IMR-90 (cell line): ENCODE data around the gene PLD6. TPM values are rescaled to one million over a fixed set of nuclear protein-coding genes. Genes with fewer than 3 reads are reported as not detected.
A peak's percentile ranks its signal among the peaks of the same experiment; 100 is the strongest.

ENCODE experiments used
- ATAC-seq: fragments of 200-7000 bp; cut with Tn5 transposase; 2 replicates; pipeline ENCODE4 v1.9.1; 2020; ENCODE audit warnings: low read depth, mild to moderate bottlenecking, moderate library complexity
- BruUV-seq: library from RNA; stranded (reverse); fragments of 400-500 nt; replicated peaks from 2 replicates; lab custom pipeline; 2021; lab: Mats Ljungman, UMichigan
- CTCF ChIA-PET: fragments of 300-600 bp; formaldehyde crosslinking; extraction: SDS; loops from one replicate; lab custom pipeline; 2021; ENCODE audit warnings: antibody characterized with exemption; lab: Yijun Ruan, JAX
- POLR2A ChIA-PET: fragments of 300-600 bp; sonication (Branson Sonifier 250); formaldehyde crosslinking; loops from one replicate; lab custom pipeline; 2022; ENCODE audit warnings: antibody characterized with exemption; ENCODE audit not compliant: unreplicated experiment; lab: Charles Lee
- DNase-seq: peaks from one replicate; pipeline ENCODE4 v3.0.0; 2013
- H2AFZ ChIP-seq: replicated peaks from 2 replicates; pipeline ENCODE3; 2013; ENCODE audit warnings: low read length, mild to moderate bottlenecking; ENCODE audit not compliant: poor library complexity
- H2AK5ac ChIP-seq: 2 replicates; pipeline ENCODE4 v1.6.1; 2013; ENCODE audit warnings: low read depth, low read length, inconsistent platforms
- H2AK9ac ChIP-seq: replicated peaks from 2 replicates; pipeline ENCODE3; 2013; ENCODE audit warnings: mild to moderate bottlenecking, low read depth, low read length, moderate library complexity; ENCODE audit not compliant: poor library complexity
- H2BK120ac ChIP-seq: 2 replicates; pipeline ENCODE4 v1.6.1; 2013; ENCODE audit warnings: low read depth, low read length, inconsistent platforms
- H2BK15ac ChIP-seq: 3 replicates; pipeline ENCODE4 v1.6.1; 2013; ENCODE audit warnings: low read depth, low read length, inconsistent platforms
- H2BK20ac ChIP-seq: 2 replicates; pipeline ENCODE4 v1.6.1; 2013; ENCODE audit warnings: low read depth, mild to moderate bottlenecking, inconsistent platforms, low read length, moderate library complexity
- H2BK5ac ChIP-seq: 2 replicates; pipeline ENCODE4 v1.6.1; 2013; ENCODE audit warnings: mild to moderate bottlenecking, low read depth, low read length, inconsistent platforms; ENCODE audit not compliant: poor library complexity, severe bottlenecking
- H3K14ac ChIP-seq: replicated peaks from 2 replicates; pipeline ENCODE4 v1.6.1; 2013; ENCODE audit warnings: low read depth, low read length, inconsistent platforms
- H3K18ac ChIP-seq: 2 replicates; pipeline ENCODE4 v1.6.1; 2013; ENCODE audit warnings: low read depth, low read length, control low read depth
- H3K23ac ChIP-seq: 2 replicates; pipeline ENCODE4 v1.6.1; 2013; ENCODE audit warnings: low read depth, low read length, inconsistent platforms
- H3K27ac ChIP-seq: 2 replicates; pipeline ENCODE4 v1.5.1; 2013; ENCODE audit warnings: mild to moderate bottlenecking, control low read depth, low read length; ENCODE audit not compliant: insufficient read depth
- H3K27me3 ChIP-seq: 2 replicates; pipeline ENCODE4 v1.6.1; 2013; ENCODE audit warnings: low read length; ENCODE audit not compliant: control insufficient read depth, insufficient read depth
- H3K36me3 ChIP-seq: 2 replicates; pipeline ENCODE4 v1.6.1; 2013; ENCODE audit warnings: low read length, mixed read lengths; ENCODE audit not compliant: control insufficient read depth, insufficient read depth
- H3K4ac ChIP-seq: 2 replicates; pipeline ENCODE4 v1.6.1; 2013; ENCODE audit warnings: low read depth, low read length, inconsistent platforms
- H3K4me1 ChIP-seq: 2 replicates; pipeline ENCODE4 v1.6.1; 2013; ENCODE audit warnings: low read length, mixed read lengths; ENCODE audit not compliant: control insufficient read depth, insufficient read depth
- H3K4me2 ChIP-seq: 2 replicates; pipeline ENCODE4 v1.6.1; 2013; ENCODE audit warnings: low read depth, mild to moderate bottlenecking, control low read depth, low read length, moderate library complexity
- H3K4me3 ChIP-seq: 2 replicates; pipeline ENCODE4 v1.5.1; 2013; ENCODE audit warnings: low read depth, mild to moderate bottlenecking, control low read depth, low read length, moderate library complexity; ENCODE audit not compliant: insufficient read depth
- H3K56ac ChIP-seq: 2 replicates; pipeline ENCODE4 v1.6.1; 2013; ENCODE audit warnings: low read length, inconsistent platforms; ENCODE audit not compliant: insufficient read depth; ENCODE audit errors: extremely low read depth
- H3K79me1 ChIP-seq, 2 experiments: 2 replicates each; pipeline ENCODE4 v1.6.1; 2013; ENCODE audit warnings: low read length in 2 of 2, inconsistent platforms in 1 of 2, low read depth in 1 of 2
- H3K9ac ChIP-seq: 2 replicates; pipeline ENCODE4 v1.6.1; 2013; ENCODE audit warnings: low read depth, low read length, control low read depth
- H3K9me1 ChIP-seq: 2 replicates; pipeline ENCODE4 v1.6.1; 2013; ENCODE audit warnings: low read length, inconsistent platforms; ENCODE audit not compliant: insufficient read depth
- H3K9me3 ChIP-seq: 2 replicates; pipeline ENCODE4 v1.6.1; 2013; ENCODE audit warnings: low read length; ENCODE audit not compliant: control insufficient read depth, insufficient read depth
- H4K20me1 ChIP-seq: 2 replicates; pipeline ENCODE4 v1.6.1; 2013; ENCODE audit warnings: low read length, inconsistent platforms; ENCODE audit not compliant: insufficient read depth
- H4K5ac ChIP-seq: 2 replicates; pipeline ENCODE4 v1.6.1; 2013; ENCODE audit warnings: mild to moderate bottlenecking, low read depth, low read length, control low read depth
- H4K8ac ChIP-seq, 2 experiments: 2 replicates each; pipeline ENCODE4 v1.6.1; 2013; ENCODE audit warnings: low read depth in 2 of 2, low read length in 2 of 2, control low read depth in 1 of 2, inconsistent platforms in 1 of 2
- H4K91ac ChIP-seq: 2 replicates; pipeline ENCODE4 v1.6.1; 2013; ENCODE audit warnings: low read depth, low read length, inconsistent platforms; ENCODE audit not compliant: insufficient read depth
- CEBPB ChIP-seq: IDR thresholded peaks from 2 replicates; pipeline ENCODE4 v1.6.1; 2012; ENCODE audit warnings: low read depth, low read length, improper control_type of control experiment
- CHD1 ChIP-seq: IDR thresholded peaks from 2 replicates; pipeline ENCODE4 v1.6.1; 2012; ENCODE audit warnings: low read depth, low read length, improper control_type of control experiment
- FOS ChIP-seq: fragments of 150-350 bp; IDR thresholded peaks from 2 replicates; pipeline ENCODE4 v1.6.1; 2016; ENCODE audit warnings: low read depth, low read length
- MXI1 ChIP-seq: IDR thresholded peaks from 2 replicates; pipeline ENCODE4 v1.6.1; 2012; ENCODE audit warnings: low read depth, mild to moderate bottlenecking, low read length, moderate library complexity, borderline replicate concordance
- WGBS, 2 experiments: methylation state at CpG; one replicate each; pipeline versions ENCODE4 v1.1.5 to v1.1.7; 2013; ENCODE audit warnings: missing lambda C conversion rate in 2 of 2; ENCODE audit not compliant: insufficient read length in 1 of 2; ENCODE audit errors: extremely low coverage in 2 of 2; 5-methylcytosine and 5-hydroxymethylcytosine counted together
- dilution Hi-C: fragments of 300-500 bp; cut with HindIII; formaldehyde crosslinking; loops from one replicate; pipeline ENCODE4 v1.14.3; 2018; ENCODE audit warnings: low sequenced_read_pairs; ENCODE audit not compliant: unreplicated experiment
- in situ Hi-C: fragments of 300-500 bp; cut with MboI; formaldehyde crosslinking; loops from 3 replicates; pipeline ENCODE4 v1.14.3; 2019; ENCODE audit warnings: low sequenced_read_pairs, inconsistent platforms, mixed read lengths
- intact Hi-C: fragments of 100-400 bp; cut with micrococcal nuclease; formaldehyde crosslinking; loops from 2 replicates; pipeline ENCODE4 v1.10.0; 2022
- polyA plus RNA-seq, 3 experiments: library from polyadenylated mRNA; depleted of rRNA; stranded (reverse); fragments of >200 nt; gene quantifications; 2 replicates each; pipeline ENCODE4 v1.2.3, GENCODE V29; 2012; ENCODE audit warnings: low replicate concordance in 1 of 3
- total RNA-seq: library from RNA; depleted of rRNA; stranded (reverse); fragments of >200 nt; gene quantifications from 2 replicates; pipeline ENCODE4 v1.2.3, GENCODE V29; 2012
- TF ChIP-seq, protein P1 (sequence below): fragments of 150-350 bp; IDR thresholded peaks from 2 replicates; pipeline ENCODE4 v1.6.1; 2017; ENCODE audit warnings: mild to moderate bottlenecking, antibody characterized with exemption, low read length, low read depth

PLD6 gene
- total and polyA plus RNA-seq, 2 of the 4 experiments (the other 2 are of a cell fraction) = 1.1 to 1.5 TPM

GRCh38 chr17:17189559-17189958 is 16.6 kb downstream of the PLD6 start:
- Histone ChIP-seq H3K14ac (peak overlapping the region; percentile 96), H3K27ac (peak overlapping the region; percentile 78; the same call in 1 of the 2 replicates), H3K18ac (peak overlapping the region; percentile 60; the same call in 1 of the 2 replicates), H4K5ac (peak overlapping the region; percentile 31), H3K4me2 (no peak overlapping the region), H3K4me1 (peaks cover 21% of the 10 kb centered on the region), H2BK120ac (peak overlapping the region; percentile 89), H2BK20ac (peak overlapping the region; percentile 92), H3K56ac (no peak overlapping the region), H4K20me1 (peaks cover 2% of the 10 kb centered on the region; the same call in 1 of the 2 replicates), H3K4ac (peak overlapping the region; percentile 88), H3K23ac (peak overlapping the region; percentile 14; the same call in 1 of the 2 replicates), H2AFZ (no peak overlapping the region), H3K9me1 (peaks cover 16% of the 10 kb centered on the region), H3K79me1 (peaks cover 0 to 19% of the 10 kb centered on the region in 2 experiments; a peak in 2 of 4 replicates), H3K36me3 (peaks cover 18% of the 10 kb centered on the region; the same call in 1 of the 2 replicates), H4K91ac (no peak overlapping the region), H3K9ac (no peak overlapping the region), H3K27me3 (no peaks in the 10 kb centered on the region), H3K9me3 (no peaks in the 10 kb centered on the region), H3K4me3 (no peak overlapping the region), H2AK5ac (peak overlapping the region; percentile 71), H2AK9ac (no peak overlapping the region), H2BK5ac (peak overlapping the region; percentile 89), H2BK15ac (peak overlapping the region; percentile 12; the same call in 1 of the 3 replicates), H4K8ac (peak overlapping the region; percentile 40 to 87; a peak in 3 of 4 replicates)
- DNase-seq (no peak), ATAC-seq (no peak)
- ChIA-PET POLR2A (interaction anchor here (1.0 kb wide), 1 partner anchor 48 kb away, joined by 3 read pairs; the partner anchor contains the start of gene FLCN), CTCF (interaction anchor here (0.5 to 0.7 kb wide), 2 partner anchors 18 to 44 kb away, joined by 3 to 5 read pairs; no protein-coding TSS in a partner anchor)
- intact Hi-C loops = no loop called here
- dilution Hi-C loops = no loop called here
- BruUV-seq = no TSS peak
- 40% methylated on average over 1 of the region's 4 CpGs; no CpG with 5 or more reads in 1 of the 2 experiments for WGBS, 2 experiments
- TF ChIP-seq CHD1 (no peak), FOS (no peak), MXI1 (no peak), CEBPB (no peak)
- TF ChIP-seq, protein P1, sequence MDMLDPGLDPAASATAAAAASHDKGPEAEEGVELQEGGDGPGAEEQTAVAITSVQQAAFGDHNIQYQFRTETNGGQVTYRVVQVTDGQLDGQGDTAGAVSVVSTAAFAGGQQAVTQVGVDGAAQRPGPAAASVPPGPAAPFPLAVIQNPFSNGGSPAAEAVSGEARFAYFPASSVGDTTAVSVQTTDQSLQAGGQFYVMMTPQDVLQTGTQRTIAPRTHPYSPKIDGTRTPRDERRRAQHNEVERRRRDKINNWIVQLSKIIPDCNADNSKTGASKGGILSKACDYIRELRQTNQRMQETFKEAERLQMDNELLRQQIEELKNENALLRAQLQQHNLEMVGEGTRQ = no peak
- in situ Hi-C loops = no loop called here
